Activated CD4-positive, alpha-beta memory T cell treated with anti-CD3 and anti-CD28 coated beads for 36 hours (primary cell): ENCODE measurements around the gene NOS1AP. TPM values are rescaled to one million over a fixed set of nuclear protein-coding genes. Genes with fewer than 3 reads are reported as not detected.

Source experiments
- CTCF ChIA-PET: fragments of 350-600 bp; sonication (Branson Sonifier 250); formaldehyde crosslinking; loops from one replicate; lab custom pipeline; 2021; ENCODE audit warnings: antibody characterized with exemption, inconsistent platforms; lab: Charles Lee
- POLR2A ChIA-PET: fragments of 350-600 bp; sonication (Branson Sonifier 250); formaldehyde crosslinking; loops from one replicate; lab custom pipeline; 2021; ENCODE audit warnings: antibody characterized with exemption; lab: Charles Lee
- DNase-seq: peaks from one replicate; pipeline ENCODE4 v3.0.0-alpha.2; 2020
- H3K27ac Mint-ChIP-seq: one replicate; pipeline ENCODE4 v1.8.0; 2021; ENCODE audit warnings: mixed read lengths
- H3K27me3 Mint-ChIP-seq: one replicate; pipeline ENCODE4 v1.8.0; 2021; ENCODE audit warnings: mixed read lengths
- H3K36me3 Mint-ChIP-seq: one replicate; pipeline ENCODE4 v1.8.0; 2021; ENCODE audit warnings: mixed read lengths
- H3K4me1 Mint-ChIP-seq: one replicate; pipeline ENCODE4 v1.8.0; 2021; ENCODE audit warnings: low read depth, mixed read lengths
- H3K4me3 Mint-ChIP-seq: one replicate; pipeline ENCODE4 v1.8.0; 2021; ENCODE audit warnings: mild to moderate bottlenecking, mixed read lengths
- H3K9me3 Mint-ChIP-seq: one replicate; pipeline ENCODE4 v1.8.0; 2021; ENCODE audit warnings: mixed read lengths
- intact Hi-C: fragments of 100-400 bp; cut with micrococcal nuclease; formaldehyde crosslinking; loops from one replicate; pipeline ENCODE4 v1.15.1; 2023
- total RNA-seq, 2 experiments: library from RNA; stranded (reverse); gene quantifications; one replicate each; pipeline ENCODE4 v1.2.3, GENCODE V29; 2021

The NOS1AP gene
- total RNA-seq, 2 experiments from 2014 or later, result 0.12 TPM; not detected in 1

GRCh38 chr1:162130308-162130707, 60.8 kb downstream of the NOS1AP start:
- Mint-ChIP-seq H3K4me3 (no peak overlapping the region), H3K9me3 (no peaks in the 10 kb centered on the region), H3K27ac (no peak overlapping the region), H3K36me3 (no peaks in the 10 kb centered on the region), H3K27me3 (peaks cover 20% of the 10 kb centered on the region), H3K4me1 (no peaks in the 10 kb centered on the region)
- DNase-seq, result no peak
- POLR2A ChIA-PET, result no interaction called here
- CTCF ChIA-PET, result interaction anchor here (0.7 kb wide), 1 partner anchor 25 kb away, joined by 3 read pairs; no protein-coding TSS in a partner anchor
- intact Hi-C loops, result no loop called here

- no peaks in the 10 kb centered on the region for H3K9me3 Mint-ChIP-seq
- no peak overlapping the region for H3K4me3 Mint-ChIP-seq
- no peak overlapping the region for H3K27ac Mint-ChIP-seq
- no peaks in the 10 kb centered on the region for H3K4me1 Mint-ChIP-seq
- no peaks in the 10 kb centered on the region for H3K36me3 Mint-ChIP-seq
- H3K27me3 Mint-ChIP-seq, result peaks cover 19% of the 10 kb centered on the region
- intact Hi-C loops, result no loop called here
- ChIA-PET POLR2A (no interaction called here), CTCF (no interaction called here)
- DNase-seq, result no peak
These were observed 62.2 kb downstream of the NOS1AP start for GRCh38 chr1:162131400-162132321.

DNA sequence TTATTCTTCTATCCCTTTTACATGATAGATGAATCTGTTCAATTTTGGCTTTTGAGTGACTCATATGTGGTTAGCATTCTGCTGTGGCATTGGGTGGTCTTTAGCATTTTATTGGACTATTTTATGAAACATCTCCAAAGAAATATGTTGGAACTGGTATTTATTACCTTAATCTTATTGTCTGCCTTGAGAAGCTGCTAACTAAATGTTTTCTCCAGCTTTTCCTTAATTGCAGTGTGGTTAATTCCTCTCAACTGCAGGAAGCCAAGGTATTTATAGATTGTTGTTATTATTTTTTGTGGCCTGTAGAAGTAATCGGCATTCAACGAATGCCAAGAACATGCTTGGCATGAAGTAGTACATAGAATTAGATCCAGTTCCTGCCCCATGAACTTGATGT, 64.1 kb downstream of the NOS1AP start:
- Mint-ChIP-seq H3K9me3 (no peaks in the 10 kb centered on the region), H3K36me3 (no peaks in the 10 kb centered on the region), H3K27me3 (peaks cover 23% of the 10 kb centered on the region), H3K4me1 (no peaks in the 10 kb centered on the region), H3K4me3 (no peak overlapping the region), H3K27ac (no peak overlapping the region)
- DNase-seq, result no peak
- CTCF ChIA-PET, result no interaction called here
- intact Hi-C loops, result no loop called here
- POLR2A ChIA-PET, result no interaction called here

GRCh38 chr1:162134646-162135045, 65.2 kb downstream of the NOS1AP start:
- no peak overlapping the region for H3K27ac Mint-ChIP-seq
- H3K9me3 Mint-ChIP-seq, result no peaks in the 10 kb centered on the region
- DNase-seq, result no peak
- intact Hi-C loops, result no loop called here
- no peak overlapping the region for H3K4me3 Mint-ChIP-seq
- H3K4me1 Mint-ChIP-seq, result no peaks in the 10 kb centered on the region
- ChIA-PET CTCF (no interaction called here), POLR2A (no interaction called here)
- H3K36me3 Mint-ChIP-seq, result no peaks in the 10 kb centered on the region
- H3K27me3 Mint-ChIP-seq, result peaks cover 22% of the 10 kb centered on the region

DNA sequence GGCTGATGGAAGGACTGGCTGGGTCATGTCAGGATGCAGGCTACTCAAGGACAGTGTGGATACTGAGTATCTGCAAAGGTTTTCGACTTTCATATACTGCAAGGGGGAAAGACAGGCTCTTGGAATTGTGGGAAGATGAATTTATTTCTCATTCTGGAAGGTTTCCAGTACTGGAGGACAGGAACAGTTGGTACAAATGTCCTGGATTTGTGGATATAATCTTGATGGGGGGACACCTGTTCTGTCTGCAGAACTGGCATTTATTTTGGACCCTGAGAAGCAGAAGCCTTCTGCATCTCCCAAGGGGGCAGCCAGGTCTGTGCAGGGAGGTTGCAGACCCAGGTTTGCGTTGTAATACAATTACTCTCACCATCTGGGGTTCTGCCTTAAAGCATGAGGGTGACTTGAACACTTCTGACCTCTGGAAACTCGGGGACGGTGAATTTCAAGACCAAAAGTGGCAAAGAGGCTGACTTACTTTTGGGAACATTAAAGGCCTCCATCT, 65.8 kb downstream of the NOS1AP start:
- Mint-ChIP-seq H3K27me3 (peaks cover 20% of the 10 kb centered on the region), H3K4me3 (no peak overlapping the region), H3K36me3 (no peaks in the 10 kb centered on the region), H3K9me3 (no peaks in the 10 kb centered on the region), H3K4me1 (no peaks in the 10 kb centered on the region), H3K27ac (no peak overlapping the region)
- POLR2A ChIA-PET, result no interaction called here
- DNase-seq, result no peak
- intact Hi-C loops, result no loop called here
- CTCF ChIA-PET, result no interaction called here

GRCh38 chr1:162136760-162137159, 67.3 kb downstream of the NOS1AP start:
- H3K27me3 Mint-ChIP-seq, result peaks cover 24% of the 10 kb centered on the region
- H3K36me3 Mint-ChIP-seq, result no peaks in the 10 kb centered on the region
- no peak for DNase-seq
- no peaks in the 10 kb centered on the region for H3K9me3 Mint-ChIP-seq
- H3K4me3 Mint-ChIP-seq, result no peak overlapping the region
- intact Hi-C loops, result no loop called here
- ChIA-PET POLR2A (no interaction called here), CTCF (no interaction called here)
- no peaks in the 10 kb centered on the region for H3K4me1 Mint-ChIP-seq
- H3K27ac Mint-ChIP-seq, result no peak overlapping the region

DNA sequence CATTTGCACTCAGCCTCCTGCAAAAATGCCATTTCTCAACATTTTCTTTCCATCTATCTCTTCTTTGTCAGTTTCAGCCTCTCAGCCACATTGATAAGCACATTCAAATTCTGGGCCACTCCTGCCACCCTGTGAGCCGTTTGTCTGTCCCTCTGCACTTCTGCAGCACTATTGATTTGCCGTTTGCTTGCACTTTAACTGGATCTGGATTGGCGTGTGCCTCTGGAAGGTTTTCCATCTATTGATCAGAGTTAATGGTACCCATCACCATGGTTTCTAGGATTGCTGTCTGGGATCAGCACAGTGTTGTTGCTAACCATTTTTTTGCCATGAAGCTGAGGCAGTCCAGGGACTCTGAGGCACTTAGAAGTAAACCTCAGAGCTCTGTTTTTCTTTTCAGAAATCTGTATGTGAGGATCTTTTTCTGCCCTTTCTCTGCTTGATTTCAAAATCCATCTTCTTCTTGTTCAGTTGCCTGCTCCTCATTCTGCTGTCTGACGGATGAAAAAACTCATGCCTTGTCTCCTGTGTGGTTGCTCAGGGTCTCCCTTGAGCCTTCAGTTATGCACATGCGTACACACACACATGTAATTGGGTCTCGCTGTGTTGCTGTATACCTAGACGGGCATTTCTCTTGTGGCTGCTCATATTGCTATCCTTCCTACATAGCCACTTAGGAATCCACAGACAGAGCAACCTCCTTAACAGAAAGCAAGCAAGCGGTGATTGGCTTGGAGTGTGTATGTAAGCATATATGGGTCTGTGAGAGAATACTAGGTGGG, 67.9 kb downstream of the NOS1AP start:
- Mint-ChIP-seq H3K36me3 (no peaks in the 10 kb centered on the region), H3K27me3 (peaks cover 22% of the 10 kb centered on the region), H3K9me3 (no peaks in the 10 kb centered on the region), H3K27ac (no peak overlapping the region), H3K4me3 (no peak overlapping the region), H3K4me1 (no peaks in the 10 kb centered on the region)
- ChIA-PET CTCF (no interaction called here), POLR2A (no interaction called here)
- no peak for DNase-seq
- intact Hi-C loops, result no loop called here

DNA sequence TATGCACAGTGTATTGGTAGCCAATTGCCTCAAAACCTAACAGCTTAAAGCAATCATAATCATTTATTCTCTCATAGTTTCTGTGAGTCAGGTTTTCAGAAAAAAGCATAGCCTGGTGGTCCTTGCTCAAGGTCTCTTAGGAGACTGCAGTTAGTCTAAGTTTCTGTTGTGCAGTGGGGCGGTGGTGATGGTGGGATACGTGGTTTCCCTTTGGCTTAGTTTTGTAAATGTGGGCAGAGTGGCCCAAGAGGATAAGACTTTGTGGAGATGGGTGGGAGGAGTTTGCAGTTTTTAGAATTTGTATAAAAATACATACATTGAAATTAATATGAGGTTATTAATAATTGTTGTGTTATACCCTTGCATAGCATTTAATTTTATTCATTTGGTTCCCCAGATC, 68.6 kb downstream of the NOS1AP start:
- H3K4me3 Mint-ChIP-seq, result no peak overlapping the region

DNA sequence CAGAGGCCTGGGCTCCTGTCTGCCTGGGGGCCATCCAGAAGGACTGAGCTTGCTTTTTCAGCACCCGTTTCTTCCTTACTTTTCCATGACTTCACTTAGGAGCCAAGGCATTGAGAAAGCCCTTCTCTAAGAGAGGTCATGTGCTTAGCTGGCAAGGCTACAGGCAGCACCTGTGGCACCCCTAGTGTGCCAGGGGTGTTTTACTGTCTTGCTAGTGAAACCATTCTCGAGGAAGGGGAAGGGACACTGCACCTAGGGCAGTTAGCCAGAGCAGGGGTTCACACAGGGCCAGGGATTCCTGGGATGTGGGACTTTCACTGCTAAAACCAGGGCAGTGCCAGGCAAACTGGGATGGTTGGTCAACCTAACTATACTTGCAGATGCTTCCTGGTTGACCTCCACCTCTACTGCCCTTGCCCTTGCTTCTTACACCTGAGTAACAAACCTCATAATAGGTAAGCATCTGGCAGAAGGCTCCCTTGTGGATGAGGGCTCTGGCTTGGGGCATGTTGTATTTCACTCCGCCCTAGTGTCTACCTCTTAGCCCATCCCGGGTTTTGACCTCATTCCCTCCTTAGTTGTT, 69.2 kb downstream of the NOS1AP start:
- H3K4me3 Mint-ChIP-seq, result no peak overlapping the region
- POLR2A ChIA-PET, result no interaction called here
- no peaks in the 10 kb centered on the region for H3K4me1 Mint-ChIP-seq
- no peak for DNase-seq
- CTCF ChIA-PET, result no interaction called here
- no peaks in the 10 kb centered on the region for H3K36me3 Mint-ChIP-seq
- peaks cover 28% of the 10 kb centered on the region for H3K27me3 Mint-ChIP-seq
- intact Hi-C loops, result no loop called here
- H3K27ac Mint-ChIP-seq, result no peak overlapping the region
- no peaks in the 10 kb centered on the region for H3K9me3 Mint-ChIP-seq

More for the DNA sequence above, 68.6 kb downstream of the NOS1AP start:
- Mint-ChIP-seq H3K36me3 (no peaks in the 10 kb centered on the region), H3K27ac (no peak overlapping the region), H3K9me3 (no peaks in the 10 kb centered on the region), H3K27me3 (peaks cover 26% of the 10 kb centered on the region), H3K4me1 (no peaks in the 10 kb centered on the region)
- no peak for DNase-seq
- intact Hi-C loops, result no loop called here
- CTCF ChIA-PET, result no interaction called here
- POLR2A ChIA-PET, result no interaction called here

- no peak for DNase-seq
- intact Hi-C loops, result no loop called here
- Mint-ChIP-seq H3K4me1 (no peaks in the 10 kb centered on the region), H3K27ac (no peak overlapping the region), H3K36me3 (no peaks in the 10 kb centered on the region), H3K27me3 (peaks cover 30% of the 10 kb centered on the region), H3K4me3 (no peak overlapping the region), H3K9me3 (no peaks in the 10 kb centered on the region)
- ChIA-PET POLR2A (no interaction called here), CTCF (no interaction called here)
These were observed 69.7 kb downstream of the NOS1AP start for GRCh38 chr1:162139211-162139610.

DNA sequence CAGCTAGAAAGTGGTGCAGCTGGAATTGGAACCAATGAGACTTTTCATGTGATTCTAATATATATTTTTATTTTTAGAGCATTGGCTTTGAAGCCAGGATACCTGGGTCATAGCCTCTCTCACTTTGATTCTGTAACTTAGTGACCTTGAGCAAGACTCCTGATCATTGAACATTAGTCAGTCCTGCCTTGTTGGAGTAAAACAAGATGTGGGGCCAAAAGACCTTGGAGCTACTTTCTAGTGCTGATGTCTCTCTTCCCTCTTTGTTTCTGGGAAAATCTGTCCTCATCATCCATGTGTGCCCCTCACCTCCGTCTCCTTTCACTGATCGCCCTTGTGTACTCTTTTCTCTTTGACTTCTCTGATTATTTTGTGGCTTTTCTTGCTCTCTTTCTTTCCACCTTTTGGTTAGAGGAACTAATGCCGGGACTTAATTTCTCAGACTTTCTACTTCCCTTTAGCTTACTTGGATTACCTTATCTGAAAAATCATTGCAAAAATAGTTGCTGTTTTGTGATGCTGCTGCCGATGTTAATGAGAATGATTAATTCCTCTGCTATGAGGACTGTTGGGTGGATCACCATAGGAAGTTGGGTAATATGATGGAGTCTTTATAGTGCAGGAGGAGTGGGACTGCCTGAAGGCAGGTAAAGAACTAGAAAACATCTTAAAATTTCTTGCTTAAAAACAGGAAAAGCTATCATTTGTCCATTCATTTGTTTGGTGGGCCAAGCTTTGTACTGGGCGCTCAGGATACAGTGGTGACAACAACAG, 72.0 kb downstream of the NOS1AP start:
- ChIA-PET CTCF (no interaction called here), POLR2A (no interaction called here)
- H3K9me3 Mint-ChIP-seq, result no peaks in the 10 kb centered on the region
- H3K27ac Mint-ChIP-seq, result no peak overlapping the region
- H3K27me3 Mint-ChIP-seq, result peaks cover 26% of the 10 kb centered on the region
- intact Hi-C loops, result no loop called here
- H3K4me1 Mint-ChIP-seq, result no peaks in the 10 kb centered on the region
- no peak overlapping the region for H3K4me3 Mint-ChIP-seq
- DNase-seq, result no peak
- H3K36me3 Mint-ChIP-seq, result no peaks in the 10 kb centered on the region
